H9 (cell line): ENCODE results near the gene UTP4. TPM values are rescaled to one million over a fixed set of nuclear protein-coding genes. Genes with fewer than 3 reads are reported as not detected.
"Not testable (repeated sequence)": the region's sequence is repeated elsewhere in the genome, so short reads cannot be mapped to it uniquely, and the experiment has no call there.

Experiments
- DNase-seq: peaks from one replicate; pipeline ENCODE4 v3.0.0-alpha.2; 2017
- H2AFZ ChIP-seq: one replicate; pipeline ENCODE4 v1.6.1; 2013; ENCODE audit warnings: mild to moderate bottlenecking, low read length, control low read depth, moderate library complexity
- H2AK5ac ChIP-seq: 2 replicates; pipeline ENCODE4 v1.6.1; 2013; ENCODE audit warnings: low read length, control low read depth, mixed read lengths; ENCODE audit not compliant: insufficient read length
- H2BK120ac ChIP-seq: one replicate; pipeline ENCODE4 v1.6.1; 2013; ENCODE audit warnings: low read depth, mild to moderate bottlenecking, low read length, control low read depth, inconsistent platforms; ENCODE audit not compliant: poor library complexity, severe bottlenecking
- H2BK12ac ChIP-seq: 2 replicates; pipeline ENCODE4 v1.6.1; 2013; ENCODE audit warnings: low read length, control low read depth, mixed read lengths, low read depth; ENCODE audit not compliant: insufficient read length
- H2BK15ac ChIP-seq: 2 replicates; pipeline ENCODE4 v1.6.1; 2013; ENCODE audit warnings: low read depth, low read length, control low read depth
- H2BK20ac ChIP-seq: one replicate; pipeline ENCODE4 v1.6.1; 2013; ENCODE audit warnings: low read depth, mild to moderate bottlenecking, low read length, control low read depth, inconsistent platforms; ENCODE audit not compliant: poor library complexity, severe bottlenecking
- H2BK5ac ChIP-seq: 2 replicates; pipeline ENCODE4 v1.6.1; 2013; ENCODE audit warnings: low read length, control low read depth, mixed read lengths; ENCODE audit not compliant: insufficient read length
- H3K14ac ChIP-seq: 2 replicates; pipeline ENCODE4 v1.6.1; 2013; ENCODE audit warnings: low read length, control low read depth; ENCODE audit not compliant: insufficient read depth
- H3K18ac ChIP-seq: 2 replicates; pipeline ENCODE4 v1.6.1; 2013; ENCODE audit warnings: low read depth, mild to moderate bottlenecking, mixed read lengths, low read length, control low read depth; ENCODE audit not compliant: insufficient read length
- H3K23ac ChIP-seq: 2 replicates; pipeline ENCODE4 v1.6.1; 2013; ENCODE audit warnings: low read length, control low read depth, mixed read lengths, low read depth; ENCODE audit not compliant: insufficient read length
- H3K23me2 ChIP-seq: 2 replicates; pipeline ENCODE4 v1.6.1; 2013; ENCODE audit warnings: low read depth, mild to moderate bottlenecking, mixed read lengths, low read length, control low read depth; ENCODE audit not compliant: insufficient read length, poor library complexity, severe bottlenecking
- H3K27ac ChIP-seq: 2 replicates; pipeline ENCODE4 v1.5.1; 2013; ENCODE audit warnings: low read length, control low read depth, mixed read lengths, low read depth; ENCODE audit not compliant: insufficient read length
- H3K27me3 ChIP-seq: 2 replicates; pipeline ENCODE4 v1.6.1; 2013; ENCODE audit warnings: low read length, control low read depth, inconsistent platforms; ENCODE audit not compliant: insufficient read depth
- H3K4ac ChIP-seq: 2 replicates; pipeline ENCODE4 v1.6.1; 2013; ENCODE audit warnings: low read depth, mild to moderate bottlenecking, control low read depth, inconsistent platforms, low read length, moderate library complexity
- H3K4me1 ChIP-seq: 2 replicates; pipeline ENCODE4 v1.6.1; 2013; ENCODE audit warnings: low read length, control low read depth, inconsistent platforms; ENCODE audit not compliant: insufficient read depth
- H3K4me2 ChIP-seq: 2 replicates; pipeline ENCODE4 v1.6.1; 2013; ENCODE audit warnings: low read length, control low read depth, mixed read lengths; ENCODE audit not compliant: insufficient read length, insufficient read depth
- H3K56ac ChIP-seq: 2 replicates; pipeline ENCODE4 v1.6.1; 2013; ENCODE audit warnings: low read depth, mild to moderate bottlenecking, mixed read lengths, low read length, control low read depth; ENCODE audit not compliant: insufficient read length
- H3K79me1 ChIP-seq: 2 replicates; pipeline ENCODE4 v1.6.1; 2013; ENCODE audit warnings: low read depth, mild to moderate bottlenecking, moderate library complexity, low read length, control low read depth, inconsistent platforms; ENCODE audit not compliant: insufficient read depth, poor library complexity, severe bottlenecking
- H3K79me2 ChIP-seq: 2 replicates; pipeline ENCODE4 v1.6.1; 2013; ENCODE audit warnings: low read length, control low read depth, inconsistent platforms; ENCODE audit not compliant: insufficient read depth
- H3K9ac ChIP-seq: 2 replicates; pipeline ENCODE4 v1.6.1; 2013; ENCODE audit warnings: low read length, control low read depth, mixed read lengths; ENCODE audit not compliant: insufficient read length; ENCODE audit errors: extremely low read depth
- H3K9me3 ChIP-seq: one replicate; pipeline ENCODE4 v1.6.1; 2013; ENCODE audit warnings: low read depth, low read length, inconsistent platforms; ENCODE audit not compliant: control insufficient read depth
- H3T11ph ChIP-seq: one replicate; pipeline ENCODE4 v1.6.1; 2013; ENCODE audit warnings: mild to moderate bottlenecking, low read length, control low read depth, inconsistent platforms
- H4K20me1 ChIP-seq: one replicate; pipeline ENCODE4 v1.6.1; 2013; ENCODE audit not compliant: control insufficient read depth, insufficient read length, insufficient read depth
- H4K5ac ChIP-seq: 2 replicates; pipeline ENCODE4 v1.6.1; 2013; ENCODE audit warnings: low read depth, mild to moderate bottlenecking, mixed read lengths, low read length, control low read depth; ENCODE audit not compliant: insufficient read length
- H4K8ac ChIP-seq: replicated peaks from 2 replicates; pipeline ENCODE4 v1.6.1; 2013; ENCODE audit warnings: low read length, control low read depth, mixed read lengths, low read depth; ENCODE audit not compliant: insufficient read length
- H4K91ac ChIP-seq: 2 replicates; pipeline ENCODE4 v1.6.1; 2013; ENCODE audit warnings: low read depth, mild to moderate bottlenecking, moderate library complexity, mixed read lengths, low read length, control low read depth; ENCODE audit not compliant: insufficient read length
- H3K27ac Mint-ChIP-seq, 3 experiments: 2 replicates in 2 of 3; 3 replicates in 1 of 3; pipeline ENCODE4 v1.8.0; 2020 to 2021; ENCODE audit warnings: mixed read lengths in 3 of 3, mild to moderate bottlenecking in 1 of 3, moderate library complexity in 1 of 3
- H3K27me3 Mint-ChIP-seq: 2 replicates; pipeline ENCODE4 v1.8.0; 2021; ENCODE audit warnings: low read depth, mild to moderate bottlenecking, moderate library complexity, mixed read lengths
- H3K36me3 Mint-ChIP-seq, 3 experiments: 2 replicates in 2 of 3; 3 replicates in 1 of 3; pipeline ENCODE4 v1.8.0; 2020 to 2021; ENCODE audit warnings: low read depth in 3 of 3, mixed read lengths in 3 of 3; ENCODE audit not compliant: insufficient read depth in 1 of 3
- H3K4me1 Mint-ChIP-seq, 2 experiments: 2 replicates each; pipeline ENCODE4 v1.8.0; 2020; ENCODE audit warnings: mixed read lengths in 2 of 2
- H3K4me3 Mint-ChIP-seq, 2 experiments: 2 replicates in 1 of 2; 3 replicates in 1 of 2; pipeline ENCODE4 v1.8.0; 2020 to 2021; ENCODE audit warnings: mild to moderate bottlenecking in 2 of 2, mixed read lengths in 2 of 2, moderate library complexity in 1 of 2
- H3K9me3 Mint-ChIP-seq, 2 experiments: 2 replicates in 1 of 2; 3 replicates in 1 of 2; pipeline ENCODE4 v1.8.0; 2020; ENCODE audit warnings: mild to moderate bottlenecking in 2 of 2, mixed read lengths in 2 of 2, moderate library complexity in 1 of 2
- WGBS: extraction: QIAGEN DNeasy Blood & Tissue Kit; methylation state at CpG from one replicate; pipeline ENCODE4 v1.1.7; 2013; ENCODE audit warnings: missing lambda C conversion rate, low lambda C conversion rate, mixed read lengths; ENCODE audit not compliant: insufficient read length; ENCODE audit errors: extremely low coverage; 5-methylcytosine and 5-hydroxymethylcytosine counted together
- total RNA-seq: library from RNA; stranded (reverse); gene quantifications from 2 replicates; pipeline ENCODE4 v1.2.1, GENCODE V29; 2021

UTP4 gene
- total RNA-seq, 1 experiment from 2014 or later: 94.0 TPM

GRCh38 chr16:69124961-69125360, 7.5 kb upstream of the UTP4 start:
- not testable (repeated sequence) for H2AK5ac ChIP-seq, H2BK5ac ChIP-seq, H3K79me1 ChIP-seq, H4K20me1 ChIP-seq, H4K5ac ChIP-seq, H3K9me3 ChIP-seq, H3K56ac ChIP-seq, H3K9ac ChIP-seq, H2BK15ac ChIP-seq, H2AFZ ChIP-seq, H3K27ac ChIP-seq, H2BK120ac ChIP-seq, H2BK20ac ChIP-seq, DNase-seq, H4K8ac ChIP-seq, H3K4me3 Mint-ChIP-seq, H3K27me3 ChIP-seq, H3K4me2 ChIP-seq, H3K4me1 ChIP-seq, H3K79me2 ChIP-seq, H3T11ph ChIP-seq, H4K91ac ChIP-seq, H2BK12ac ChIP-seq, H3K23ac ChIP-seq, H3K4ac ChIP-seq, H3K9me3 Mint-ChIP-seq, H3K18ac ChIP-seq, H3K27me3 Mint-ChIP-seq, H3K23me2 ChIP-seq, H3K4me1 Mint-ChIP-seq, H3K27ac Mint-ChIP-seq, H3K14ac ChIP-seq
- WGBS: no CpG with 5 or more reads among the region's 14 CpGs
- peaks cover 21 to 44% (median 38%) of the 10 kb centered on the region in 3 experiments for H3K36me3 Mint-ChIP-seq
